Activated naive CD8-positive, alpha-beta T cell treated with anti-CD3 and anti-CD28 coated beads, Interleukin-2, amount 50 U/mL, for 24 hours (primary cell): ENCODE results near the gene TMEM131.

Source experiments
- ATAC-seq: fragments of 150-1000 bp; cut with Tn5 transposase; one replicate; pipeline ENCODE4 v1.10.0; 2021
- DNase-seq: peaks from one replicate; pipeline ENCODE4 v3.0.0; 2021
- H3K27ac Mint-ChIP-seq: one replicate; pipeline ENCODE4 v1.8.0; 2021; ENCODE audit warnings: mild to moderate bottlenecking, mixed read lengths
- H3K27me3 Mint-ChIP-seq: one replicate; pipeline ENCODE4 v1.8.0; 2021; ENCODE audit warnings: mixed read lengths
- H3K36me3 Mint-ChIP-seq: one replicate; pipeline ENCODE4 v1.8.0; 2021; ENCODE audit warnings: low read depth, mixed read lengths
- H3K4me1 Mint-ChIP-seq: one replicate; pipeline ENCODE4 v1.8.0; 2021; ENCODE audit warnings: mixed read lengths
- H3K4me3 Mint-ChIP-seq: one replicate; pipeline ENCODE4 v1.8.0; 2021; ENCODE audit warnings: mild to moderate bottlenecking, moderate library complexity, mixed read lengths
- H3K9me3 Mint-ChIP-seq: one replicate; pipeline ENCODE4 v1.8.0; 2021; ENCODE audit warnings: mixed read lengths

The TMEM131 gene

DNA sequence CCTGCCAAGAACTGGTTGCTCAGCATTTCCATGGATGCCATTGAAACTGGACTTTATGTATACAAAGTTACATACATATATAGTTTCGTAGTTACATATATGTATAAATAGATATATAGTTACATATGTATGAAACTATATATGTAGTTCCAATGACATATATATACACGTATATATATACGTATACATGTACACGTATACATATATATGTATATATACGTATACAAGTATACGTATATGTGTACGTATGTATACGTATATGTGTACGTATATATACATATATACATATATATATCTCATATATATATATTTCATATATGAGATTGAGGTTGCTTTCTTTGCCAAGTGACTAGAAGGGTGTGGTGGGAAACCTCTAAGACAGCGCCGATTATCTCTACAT is 10.6 kb upstream of the TMEM131 start:
- no peak for ATAC-seq
- Mint-ChIP-seq H3K9me3 (no peaks in the 10 kb centered on the region), H3K27me3 (peaks cover 2% of the 10 kb centered on the region), H3K4me3 (no peak overlapping the region), H3K27ac (no peak overlapping the region), H3K4me1 (peaks cover 18% of the 10 kb centered on the region), H3K36me3 (no peaks in the 10 kb centered on the region)
- DNase-seq: no peak

DNA sequence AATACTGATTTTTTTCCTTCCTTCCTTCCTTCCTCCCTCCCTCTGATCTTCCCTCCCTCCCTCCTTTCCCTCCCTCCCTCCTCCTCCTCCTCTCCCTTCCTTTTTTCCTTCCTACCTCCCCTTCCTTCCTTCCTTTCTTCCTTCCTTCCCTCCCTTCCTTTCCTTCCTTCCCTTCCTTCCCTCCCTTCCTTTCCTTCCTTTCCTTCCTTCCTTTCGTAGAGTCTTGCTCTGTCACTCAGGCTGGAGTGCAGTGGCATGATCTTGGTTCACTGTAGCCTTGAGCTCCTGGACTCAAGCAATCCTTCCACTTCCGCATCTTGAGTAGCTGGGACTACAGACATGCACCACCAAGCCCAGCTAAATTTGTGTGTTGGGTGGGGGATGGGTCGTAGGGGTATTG is 8.9 kb upstream of the TMEM131 start:
- Mint-ChIP-seq H3K4me1 (peaks cover under 1% of the 10 kb centered on the region), H3K9me3 (no peaks in the 10 kb centered on the region), H3K27ac (no peak overlapping the region), H3K36me3 (no peaks in the 10 kb centered on the region), H3K4me3 (no peak overlapping the region), H3K27me3 (no peaks in the 10 kb centered on the region)
- no peak for ATAC-seq
- no peak for DNase-seq

DNA sequence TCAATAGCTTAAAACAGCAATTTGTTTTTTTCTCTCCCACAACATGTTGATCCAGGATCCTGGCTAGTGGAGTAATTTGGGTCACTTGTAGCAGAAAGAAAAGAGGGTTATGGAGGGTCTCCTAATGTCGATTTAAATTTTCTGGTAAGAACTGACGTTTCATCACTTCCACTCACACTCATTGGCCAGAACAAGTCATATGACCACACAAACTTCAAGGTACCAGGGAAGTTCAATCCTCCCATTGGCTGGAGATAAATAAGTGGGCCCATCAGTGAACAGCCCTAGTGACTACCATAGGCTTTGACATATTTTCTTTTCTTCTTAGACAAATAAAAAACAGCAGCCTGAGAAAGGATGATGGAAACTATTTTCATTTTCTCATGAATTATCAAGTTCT is 8.3 kb upstream of the TMEM131 start:
- DNase-seq (no peak), ATAC-seq (no peak)
- Mint-ChIP-seq H3K27ac (no peak overlapping the region), H3K36me3 (no peaks in the 10 kb centered on the region), H3K4me3 (no peak overlapping the region), H3K9me3 (no peaks in the 10 kb centered on the region), H3K4me1 (no peaks in the 10 kb centered on the region), H3K27me3 (no peaks in the 10 kb centered on the region)

DNA sequence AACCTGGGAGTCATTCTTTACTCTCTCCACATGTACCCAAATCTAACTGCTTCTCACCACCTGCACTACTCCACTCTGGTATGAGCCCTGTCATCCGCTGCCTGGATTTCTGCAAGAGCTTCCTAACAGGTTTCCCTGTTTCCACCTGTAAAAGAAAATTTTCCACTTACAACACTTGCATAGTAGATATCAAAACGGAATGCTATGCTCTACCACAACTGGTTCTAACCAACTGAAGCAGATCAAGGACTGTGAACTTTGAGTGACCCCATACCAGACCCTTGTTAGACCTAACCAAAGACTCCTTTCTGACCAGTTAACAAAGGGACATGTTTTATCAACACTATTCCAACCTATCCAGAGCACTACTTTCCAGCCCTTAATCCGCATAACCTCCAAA is 3.8 kb upstream of the TMEM131 start:
- H3K27me3 Mint-ChIP-seq: no peaks in the 10 kb centered on the region

DNA sequence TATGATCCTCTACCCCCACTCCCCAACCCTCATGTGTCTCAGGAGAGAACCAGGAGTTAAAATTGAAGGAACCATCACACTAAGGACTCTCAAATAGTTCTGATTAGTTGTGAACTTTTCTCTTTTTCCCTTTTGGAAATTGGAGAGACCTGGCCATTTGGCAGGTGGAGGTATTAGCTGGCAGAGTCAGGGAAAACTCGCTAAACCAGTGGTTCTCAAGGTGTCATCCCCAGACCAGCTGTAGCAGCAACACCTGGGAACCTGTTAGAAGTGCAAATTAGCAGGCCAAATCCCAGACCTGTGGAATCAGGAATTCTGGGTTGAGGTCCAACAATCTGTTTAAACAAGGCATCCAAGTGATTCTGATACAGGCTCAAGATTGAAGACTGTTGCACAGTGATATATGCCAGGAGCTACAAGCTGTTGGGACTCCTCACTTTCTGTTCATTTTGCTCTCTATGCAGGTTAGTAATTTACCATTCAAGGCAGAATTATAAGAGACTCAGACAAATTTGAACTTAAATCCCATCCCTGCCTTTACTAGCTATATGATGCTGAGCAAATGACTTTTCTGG is 2.8 kb upstream of the TMEM131 start:
- peaks cover 14% of the 10 kb centered on the region for H3K4me1 Mint-ChIP-seq
- no peaks in the 10 kb centered on the region for H3K9me3 Mint-ChIP-seq
- ATAC-seq (no peak), DNase-seq (no peak)
- no peaks in the 10 kb centered on the region for H3K27me3 Mint-ChIP-seq
- peaks cover 2% of the 10 kb centered on the region for H3K36me3 Mint-ChIP-seq
- no peak overlapping the region for H3K27ac Mint-ChIP-seq
- no peak overlapping the region for H3K4me3 Mint-ChIP-seq

More for the DNA sequence above, 3.8 kb upstream of the TMEM131 start:
- Mint-ChIP-seq H3K4me3 (no peak overlapping the region), H3K9me3 (no peaks in the 10 kb centered on the region), H3K27ac (no peak overlapping the region), H3K4me1 (peaks cover 5% of the 10 kb centered on the region), H3K36me3 (no peaks in the 10 kb centered on the region)
- no peak for ATAC-seq
- DNase-seq: no peak

DNA sequence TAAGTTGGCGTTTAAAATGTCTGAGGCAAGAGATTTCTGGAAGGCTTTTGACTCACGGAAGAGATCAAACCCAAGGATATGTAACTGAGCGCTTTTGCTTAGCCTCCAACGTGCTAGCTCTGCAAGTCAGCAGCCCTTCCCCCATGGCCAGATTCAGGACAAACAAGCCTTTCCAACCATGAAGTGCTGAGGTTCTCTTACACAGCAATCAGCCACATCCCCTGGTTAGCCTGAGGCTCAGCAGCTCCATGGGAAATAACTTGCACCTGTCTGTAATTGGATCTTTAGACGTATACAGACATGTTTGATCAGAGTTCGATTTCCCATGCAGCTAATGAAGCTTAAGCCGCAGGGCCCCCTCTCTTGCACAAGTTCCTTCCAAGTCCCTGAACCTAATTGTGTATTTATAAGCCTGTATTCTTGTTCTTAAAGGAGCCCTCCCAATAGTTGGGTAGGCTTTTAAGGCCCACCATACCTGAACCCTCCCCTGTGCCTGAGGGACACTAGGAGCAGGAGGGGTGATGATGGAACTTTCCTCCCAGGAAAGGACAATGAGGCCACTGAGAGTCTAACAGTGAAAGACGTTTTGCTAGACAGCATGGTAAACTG is 2.1 kb upstream of the TMEM131 start:
- no peaks in the 10 kb centered on the region for H3K9me3 Mint-ChIP-seq
- H3K27me3 Mint-ChIP-seq: no peaks in the 10 kb centered on the region
- no peak overlapping the region for H3K27ac Mint-ChIP-seq
- peaks cover 20% of the 10 kb centered on the region for H3K4me1 Mint-ChIP-seq
- DNase-seq (no peak), ATAC-seq (no peak)
- no peak overlapping the region for H3K4me3 Mint-ChIP-seq
- H3K36me3 Mint-ChIP-seq: peaks cover 2% of the 10 kb centered on the region

DNA sequence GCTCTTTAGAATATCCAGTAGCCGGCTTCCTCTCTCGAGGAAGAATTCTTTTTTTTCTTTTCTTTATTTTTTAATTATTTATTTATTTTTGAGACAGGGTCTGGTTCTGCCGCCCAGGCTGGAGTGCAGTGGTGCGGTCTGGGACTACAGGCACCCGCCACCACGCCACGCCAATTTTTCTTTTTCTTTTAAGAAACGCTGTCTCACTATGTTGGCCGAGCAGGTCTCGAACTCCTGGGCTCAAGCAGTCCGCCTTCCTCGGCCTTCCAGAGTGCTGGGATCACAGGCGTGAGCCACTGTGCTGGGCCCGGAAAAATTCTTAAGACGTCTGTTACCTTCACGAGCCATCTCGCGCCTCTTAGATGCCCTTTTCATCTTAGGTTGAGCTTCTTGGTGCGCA is 931 bp upstream of the TMEM131 start:
- H3K36me3 Mint-ChIP-seq: peaks cover 2% of the 10 kb centered on the region
- no peak for DNase-seq
- H3K27ac Mint-ChIP-seq: peak overlapping the region; percentile 87
- H3K9me3 Mint-ChIP-seq: no peaks in the 10 kb centered on the region
- peak overlapping the region; percentile 97 for H3K4me3 Mint-ChIP-seq
- H3K27me3 Mint-ChIP-seq: no peaks in the 10 kb centered on the region
- no peak for ATAC-seq
- peaks cover 29% of the 10 kb centered on the region for H3K4me1 Mint-ChIP-seq

DNA sequence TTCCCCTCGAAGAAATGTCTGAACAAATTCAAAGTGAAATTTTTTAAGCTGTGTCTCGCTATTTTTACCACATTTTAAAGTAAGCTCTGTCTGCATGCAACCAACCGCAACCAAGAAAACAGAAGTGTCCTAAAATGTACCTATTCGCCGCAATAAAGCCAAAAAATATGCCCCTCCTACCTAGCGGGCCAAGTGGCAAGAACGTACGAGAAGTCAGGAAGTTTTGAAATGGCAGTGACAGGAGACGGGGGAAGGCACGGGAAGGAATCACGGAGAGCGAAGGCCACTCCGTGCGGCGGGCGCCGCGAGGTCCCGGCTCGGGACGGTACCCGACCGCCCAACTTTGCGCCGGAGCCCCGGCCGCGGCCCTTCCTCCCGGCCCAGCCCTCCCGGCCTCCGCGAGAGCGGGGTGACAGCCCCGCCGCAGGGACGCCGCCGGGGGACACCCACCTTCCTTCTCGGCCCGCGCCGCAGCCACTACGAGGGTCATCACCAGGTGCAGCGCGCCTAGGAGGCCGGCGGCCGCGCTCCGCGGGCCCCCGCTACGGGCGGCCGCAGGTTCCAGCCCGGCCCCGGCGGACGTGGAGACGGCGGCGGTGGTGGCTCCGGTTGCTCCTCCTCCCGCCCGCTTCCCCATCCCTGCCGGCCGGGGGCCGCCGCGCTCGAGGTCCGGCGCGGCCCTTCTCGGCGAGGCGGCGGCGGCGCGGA is 568 bp downstream of the TMEM131 start:
- peak overlapping the region; percentile 96 for H3K27ac Mint-ChIP-seq
- DNase-seq (peak; percentile 63), ATAC-seq (peak; percentile 37)
- H3K4me3 Mint-ChIP-seq: peak overlapping the region; percentile 97
- peaks cover 2% of the 10 kb centered on the region for H3K36me3 Mint-ChIP-seq
- H3K4me1 Mint-ChIP-seq: peaks cover 42% of the 10 kb centered on the region
- H3K9me3 Mint-ChIP-seq: no peaks in the 10 kb centered on the region
- no peaks in the 10 kb centered on the region for H3K27me3 Mint-ChIP-seq

DNA sequence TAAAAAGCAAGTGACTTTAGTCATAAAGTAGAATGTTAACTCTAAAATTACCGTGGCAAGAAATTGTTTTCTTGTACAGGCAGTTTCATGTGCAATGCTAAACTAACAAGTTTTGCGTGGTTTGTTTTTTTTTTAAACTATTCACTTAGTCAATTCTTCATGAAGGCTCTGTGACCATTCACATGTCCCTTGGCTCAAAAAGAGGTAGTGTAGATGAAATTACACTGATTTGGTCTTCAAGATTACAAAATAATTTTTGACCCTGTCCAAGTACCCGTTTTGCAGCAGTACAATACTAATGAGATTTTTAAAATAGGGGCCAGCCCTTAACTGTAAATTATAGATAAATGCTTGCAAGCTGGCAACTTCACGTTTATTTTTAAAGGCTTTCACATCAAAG is 1.3 kb downstream of the TMEM131 start:
- Mint-ChIP-seq H3K36me3 (peaks cover 2% of the 10 kb centered on the region), H3K27ac (peak overlapping the region; percentile 96), H3K9me3 (no peaks in the 10 kb centered on the region), H3K4me3 (peak overlapping the region; percentile 97), H3K4me1 (peaks cover 49% of the 10 kb centered on the region), H3K27me3 (no peaks in the 10 kb centered on the region)
- DNase-seq (no peak), ATAC-seq (no peak)

DNA sequence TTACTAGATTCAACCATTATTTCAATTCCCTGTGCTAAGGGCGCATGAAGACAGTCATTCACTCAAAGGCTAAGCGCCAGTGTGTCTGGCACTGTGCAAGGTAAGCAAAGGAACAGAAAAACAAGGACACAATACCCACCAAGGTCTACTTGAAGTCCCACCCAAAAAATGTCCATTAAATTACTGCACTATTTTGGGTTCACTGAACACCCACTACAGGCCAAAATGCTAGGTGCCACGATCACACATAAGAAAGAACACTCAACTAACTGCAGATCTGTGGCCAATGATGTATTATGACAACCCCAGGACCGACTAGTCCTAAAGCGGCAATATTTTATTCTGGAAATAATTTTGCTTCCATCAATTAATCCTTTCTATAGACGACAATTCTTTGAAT is 1.8 kb downstream of the TMEM131 start:
- ATAC-seq (no peak), DNase-seq (no peak)
- Mint-ChIP-seq H3K4me3 (peak overlapping the region; percentile 97), H3K9me3 (no peaks in the 10 kb centered on the region), H3K27me3 (no peaks in the 10 kb centered on the region), H3K4me1 (peaks cover 53% of the 10 kb centered on the region), H3K36me3 (peaks cover 2% of the 10 kb centered on the region), H3K27ac (no peak overlapping the region)

DNA sequence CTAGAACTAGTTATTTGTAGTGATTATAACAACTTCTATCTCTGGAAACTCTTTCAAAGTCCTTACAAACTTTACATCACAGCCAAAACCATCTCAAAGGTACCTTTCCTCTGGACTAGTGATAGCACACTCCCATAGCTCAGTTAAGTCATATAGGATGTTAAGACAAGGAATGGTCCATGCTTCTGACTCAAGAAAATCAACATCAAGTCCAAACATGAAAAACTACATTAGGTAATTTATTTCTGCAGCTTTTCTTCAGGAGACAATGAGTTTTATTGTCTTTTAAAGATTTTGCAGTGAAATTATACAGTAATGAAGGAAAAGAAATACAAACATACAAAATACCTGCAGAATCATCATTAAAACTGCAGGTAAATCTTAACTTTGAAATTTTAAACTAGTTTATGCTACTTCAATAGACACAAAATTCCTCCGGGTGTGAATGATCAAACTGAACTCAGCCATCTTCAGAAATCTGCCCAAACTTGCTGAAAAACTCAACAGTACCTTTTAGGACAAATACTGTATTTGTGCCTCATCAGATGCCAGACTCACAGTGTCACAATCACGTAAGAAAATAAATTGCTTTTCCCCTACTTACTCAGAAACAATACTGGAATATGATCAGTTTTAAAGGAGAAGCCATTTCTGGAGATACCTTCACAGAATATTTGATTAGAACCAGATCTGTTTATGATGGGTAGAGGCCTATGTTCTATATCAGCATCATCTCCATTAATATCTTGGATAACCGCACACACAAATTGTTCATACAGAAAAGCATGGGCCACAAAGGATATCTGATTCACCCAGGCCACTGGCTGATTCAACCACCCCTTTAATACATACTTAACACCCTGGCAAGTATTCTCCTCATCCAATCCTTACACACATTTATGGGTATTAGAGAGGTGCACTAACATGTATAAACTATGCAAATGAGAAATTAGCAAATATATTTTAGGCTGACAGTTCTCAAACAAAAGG is 2.6 kb downstream of the TMEM131 start:
- Mint-ChIP-seq H3K36me3 (peaks cover 10% of the 10 kb centered on the region), H3K4me1 (peaks cover 61% of the 10 kb centered on the region), H3K4me3 (peak overlapping the region; percentile 97), H3K9me3 (peaks cover 7% of the 10 kb centered on the region), H3K27me3 (no peaks in the 10 kb centered on the region), H3K27ac (no peak overlapping the region)
- no peak for ATAC-seq
- no peak for DNase-seq

DNA sequence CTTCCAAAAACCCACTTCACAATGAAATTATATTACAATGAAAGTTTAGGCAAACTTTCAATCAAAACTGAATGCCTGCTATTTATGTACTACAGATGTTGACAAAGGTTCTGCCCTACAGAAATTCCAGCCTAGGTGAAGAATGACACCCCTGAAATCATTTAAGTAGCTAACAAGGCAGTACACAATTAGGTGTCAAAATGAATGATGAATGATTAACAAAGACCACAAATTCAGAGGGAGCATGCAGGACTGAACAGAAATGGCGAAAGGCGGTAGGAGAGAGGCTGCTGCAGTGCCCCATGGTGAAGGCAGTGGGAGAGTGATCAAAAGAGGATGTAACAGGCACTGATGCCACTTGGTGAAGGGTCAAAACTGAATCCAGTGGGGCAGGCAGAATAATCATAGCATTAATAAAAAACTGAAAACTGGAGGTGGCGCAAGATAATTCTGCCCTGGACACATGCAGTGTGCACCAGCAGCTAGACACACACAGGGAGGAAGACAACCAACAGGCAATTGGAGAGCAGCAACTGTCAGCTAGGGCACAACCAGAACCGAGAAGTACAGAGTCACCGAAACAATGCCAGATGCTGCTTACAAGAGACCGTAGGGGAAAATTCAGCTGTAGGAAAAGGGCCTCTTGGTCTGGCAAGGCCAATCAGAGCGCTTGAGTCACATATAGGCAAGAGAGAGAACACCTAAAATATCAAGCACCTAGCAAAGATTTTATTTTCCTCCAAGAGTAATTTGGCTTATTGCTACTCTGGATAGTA is 4.5 kb downstream of the TMEM131 start:
- Mint-ChIP-seq H3K4me1 (peaks cover 72% of the 10 kb centered on the region), H3K9me3 (peaks cover 9% of the 10 kb centered on the region), H3K27me3 (no peaks in the 10 kb centered on the region), H3K27ac (peak overlapping the region; percentile 37), H3K36me3 (peaks cover 21% of the 10 kb centered on the region), H3K4me3 (peak overlapping the region; percentile 12)
- DNase-seq: no peak
- ATAC-seq: no peak

DNA sequence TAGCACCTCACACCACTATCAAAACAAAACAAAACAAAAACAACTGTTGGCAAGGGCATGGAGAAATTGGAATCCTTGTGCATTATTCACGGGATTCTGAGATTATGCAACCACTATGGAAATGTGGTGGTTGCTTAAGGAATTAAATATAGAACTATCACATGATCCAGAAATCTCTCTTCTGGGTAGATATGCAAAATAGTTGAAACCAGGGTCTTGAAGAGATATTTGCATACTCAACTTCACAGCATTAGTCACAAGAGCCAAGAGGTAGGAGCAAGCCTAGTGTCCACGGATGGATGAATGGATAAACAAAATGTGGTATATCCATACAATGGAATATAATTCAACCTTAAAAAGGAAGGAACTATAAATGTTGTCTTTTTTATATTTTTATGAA is 7.0 kb downstream of the TMEM131 start:
- peaks cover 9% of the 10 kb centered on the region for H3K9me3 Mint-ChIP-seq
- H3K36me3 Mint-ChIP-seq: peaks cover 21% of the 10 kb centered on the region
- DNase-seq (no peak), ATAC-seq (no peak)
- peaks cover 69% of the 10 kb centered on the region for H3K4me1 Mint-ChIP-seq
- H3K27me3 Mint-ChIP-seq: no peaks in the 10 kb centered on the region
- H3K27ac Mint-ChIP-seq: no peak overlapping the region
- H3K4me3 Mint-ChIP-seq: no peak overlapping the region

DNA sequence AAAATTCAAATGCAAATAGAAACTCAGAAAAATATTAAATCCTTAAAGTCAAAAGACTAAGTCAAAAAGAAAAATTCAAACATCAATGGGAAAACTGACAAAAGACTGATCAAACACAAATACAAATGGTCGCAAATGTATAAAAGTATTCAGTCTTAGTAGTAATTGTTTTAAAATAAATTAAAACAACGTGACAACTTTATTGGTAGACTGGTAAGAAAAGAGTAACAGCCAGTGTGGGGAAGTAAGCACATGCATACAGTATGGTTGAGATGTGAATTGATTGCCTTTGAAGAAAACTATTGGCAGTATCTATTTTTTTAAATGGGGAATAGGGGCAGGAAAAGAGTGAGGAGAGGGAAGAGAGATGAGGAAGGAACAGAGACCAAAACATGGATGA is 9.8 kb downstream of the TMEM131 start:
- H3K4me3 Mint-ChIP-seq: no peak overlapping the region
- ATAC-seq (no peak), DNase-seq (no peak)
- peaks cover 9% of the 10 kb centered on the region for H3K9me3 Mint-ChIP-seq
- peaks cover 27% of the 10 kb centered on the region for H3K36me3 Mint-ChIP-seq
- peaks cover 53% of the 10 kb centered on the region for H3K4me1 Mint-ChIP-seq
- no peaks in the 10 kb centered on the region for H3K27me3 Mint-ChIP-seq
- no peak overlapping the region for H3K27ac Mint-ChIP-seq
